Measurements from ENCODE around the gene HYAL2. TPM values are rescaled to one million over a fixed set of nuclear protein-coding genes. Genes with fewer than 3 reads are reported as not detected.

Gene HYAL2
- total RNA-seq, 1 experiment from 2014 or later: 12.6 TPM

DNA sequence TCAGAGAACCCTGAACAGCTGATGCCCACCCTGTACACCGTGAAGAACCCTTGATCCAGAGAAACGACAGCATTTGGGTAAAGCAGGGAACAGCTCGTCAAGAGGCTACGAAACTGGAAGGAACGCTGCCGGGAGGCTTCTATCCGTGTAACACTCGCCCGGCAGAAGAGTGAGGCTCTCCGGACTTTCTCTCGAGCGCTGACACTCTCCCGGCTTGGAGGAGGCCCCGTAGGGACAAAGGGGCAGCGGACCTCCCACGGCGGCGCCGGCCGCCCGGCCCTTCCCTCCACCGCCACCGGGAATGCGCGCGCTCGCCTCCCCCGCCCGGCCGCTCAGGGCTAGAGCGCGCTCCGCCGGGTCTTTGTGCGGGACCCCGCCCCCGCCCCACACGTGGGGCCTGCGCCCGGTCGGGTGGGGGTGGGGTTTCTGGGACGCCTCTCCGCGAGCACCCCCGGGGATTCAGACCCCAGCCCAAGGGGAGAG is 1.7 kb downstream of the HYAL2 start:
- no TSS peak for BruUV-seq (replicated peaks)
- POLR2A ChIA-PET: interaction anchor here (0.6 to 5.0 kb wide), 6 partner anchors 11 to 29 kb away, joined by 3 to 25 read pairs (median 8); partner anchors contain the start of genes HYAL3, IFRD2 and NAA80
- no peaks in the 10 kb centered on the region for H3K9me3 Mint-ChIP-seq (ENCODE audit: unreplicated experiment)
- intact Hi-C loops (cut with micrococcal nuclease): loop anchor here (1.0 kb wide), 1 partner anchor 22 kb away; the partner anchor contains the start of genes HYAL3 and NAA80
- peaks cover 22% of the 10 kb centered on the region for H3K4me1 Mint-ChIP-seq (ENCODE audit: insufficient read depth, unreplicated experiment)
- peak; percentile 68 for DNase-seq (ENCODE audit: unreplicated experiment)
- peak overlapping the region; percentile 98 for H3K27ac Mint-ChIP-seq (ENCODE audit: low read depth, unreplicated experiment)
- peaks cover 6% of the 10 kb centered on the region for H3K36me3 Mint-ChIP-seq (ENCODE audit: insufficient read depth, unreplicated experiment)
- no peaks in the 10 kb centered on the region for H3K27me3 Mint-ChIP-seq (ENCODE audit: insufficient read depth, unreplicated experiment)
- CTCF ChIA-PET: interaction anchor here (0.6 to 1.3 kb wide), 5 partner anchors 14 to 1179 kb away, joined by 3 to 4 read pairs (median 3); no protein-coding TSS in a partner anchor
- peak overlapping the region; percentile 80 for H3K4me3 Mint-ChIP-seq (ENCODE audit: unreplicated experiment)
- TF ChIP-seq, protein P1, sequence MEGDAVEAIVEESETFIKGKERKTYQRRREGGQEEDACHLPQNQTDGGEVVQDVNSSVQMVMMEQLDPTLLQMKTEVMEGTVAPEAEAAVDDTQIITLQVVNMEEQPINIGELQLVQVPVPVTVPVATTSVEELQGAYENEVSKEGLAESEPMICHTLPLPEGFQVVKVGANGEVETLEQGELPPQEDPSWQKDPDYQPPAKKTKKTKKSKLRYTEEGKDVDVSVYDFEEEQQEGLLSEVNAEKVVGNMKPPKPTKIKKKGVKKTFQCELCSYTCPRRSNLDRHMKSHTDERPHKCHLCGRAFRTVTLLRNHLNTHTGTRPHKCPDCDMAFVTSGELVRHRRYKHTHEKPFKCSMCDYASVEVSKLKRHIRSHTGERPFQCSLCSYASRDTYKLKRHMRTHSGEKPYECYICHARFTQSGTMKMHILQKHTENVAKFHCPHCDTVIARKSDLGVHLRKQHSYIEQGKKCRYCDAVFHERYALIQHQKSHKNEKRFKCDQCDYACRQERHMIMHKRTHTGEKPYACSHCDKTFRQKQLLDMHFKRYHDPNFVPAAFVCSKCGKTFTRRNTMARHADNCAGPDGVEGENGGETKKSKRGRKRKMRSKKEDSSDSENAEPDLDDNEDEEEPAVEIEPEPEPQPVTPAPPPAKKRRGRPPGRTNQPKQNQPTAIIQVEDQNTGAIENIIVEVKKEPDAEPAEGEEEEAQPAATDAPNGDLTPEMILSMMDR (IDR thresholded peaks at IDR 0.05; ENCODE audit: unreplicated experiment): no peak

DNA sequence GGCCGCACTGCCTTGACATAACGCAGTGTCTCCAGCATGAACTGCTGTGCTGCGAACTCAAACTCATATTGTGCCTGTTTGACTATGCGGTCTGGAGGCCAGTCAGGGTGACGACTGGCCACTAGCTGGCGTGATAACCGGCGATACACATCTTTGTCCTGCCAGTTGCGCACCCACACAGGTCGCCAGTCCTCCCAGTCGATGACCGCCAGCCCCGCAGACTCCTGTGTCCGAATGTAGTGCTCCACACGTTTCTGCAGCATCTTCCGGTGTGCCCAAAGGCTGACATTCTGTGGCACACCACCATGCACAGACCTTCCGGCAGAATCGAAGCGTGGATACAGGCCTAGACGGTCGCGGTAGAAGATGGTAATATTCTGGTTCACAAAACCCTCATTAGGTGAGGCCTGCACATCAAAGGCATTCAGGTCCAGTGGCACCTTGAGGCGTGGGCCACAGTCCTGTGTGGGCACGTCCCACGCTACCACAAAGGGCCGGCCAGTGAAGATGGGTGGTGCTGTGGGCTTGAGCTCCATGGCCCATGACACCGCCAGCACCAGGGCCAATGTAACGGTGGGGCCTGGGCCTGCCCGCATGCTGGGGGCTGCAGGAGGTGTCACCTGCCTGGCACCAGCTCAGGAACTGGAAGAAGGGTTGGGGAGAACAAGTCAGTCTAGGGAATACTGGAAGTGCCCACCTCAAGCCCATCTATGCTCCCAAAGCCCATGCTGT is 2.5 kb downstream of the HYAL2 start:
- no peaks in the 10 kb centered on the region for H3K9me3 Mint-ChIP-seq (ENCODE audit: unreplicated experiment)
- peaks cover 22% of the 10 kb centered on the region for H3K4me1 Mint-ChIP-seq (ENCODE audit: insufficient read depth, unreplicated experiment)
- no peaks in the 10 kb centered on the region for H3K27me3 Mint-ChIP-seq (ENCODE audit: insufficient read depth, unreplicated experiment)
- peak overlapping the region; percentile 80 for H3K4me3 Mint-ChIP-seq (ENCODE audit: unreplicated experiment)
- H3K27ac Mint-ChIP-seq (ENCODE audit: low read depth, unreplicated experiment): peak overlapping the region; percentile 98
- peaks cover 6% of the 10 kb centered on the region for H3K36me3 Mint-ChIP-seq (ENCODE audit: insufficient read depth, unreplicated experiment)
- TF ChIP-seq, protein P1 (IDR thresholded peaks at IDR 0.05; ENCODE audit: unreplicated experiment): no peak
- intact Hi-C loops (cut with micrococcal nuclease): no loop called here
- CTCF ChIA-PET: interaction anchor here (0.7 to 1.3 kb wide), 3 partner anchors 11 to 21 kb away, joined by 3 to 4 read pairs (median 3); partner anchors contain the start of genes HYAL3 and NAA80
- DNase-seq (ENCODE audit: unreplicated experiment): no peak
- BruUV-seq (replicated peaks): TSS peak; percentile 23
- POLR2A ChIA-PET: interaction anchor here (0.6 to 5.0 kb wide), 8 partner anchors 9 to 164 kb away, joined by 3 to 25 read pairs (median 4); partner anchors contain the start of genes HYAL3, IFRD2 and NAA80

DNA sequence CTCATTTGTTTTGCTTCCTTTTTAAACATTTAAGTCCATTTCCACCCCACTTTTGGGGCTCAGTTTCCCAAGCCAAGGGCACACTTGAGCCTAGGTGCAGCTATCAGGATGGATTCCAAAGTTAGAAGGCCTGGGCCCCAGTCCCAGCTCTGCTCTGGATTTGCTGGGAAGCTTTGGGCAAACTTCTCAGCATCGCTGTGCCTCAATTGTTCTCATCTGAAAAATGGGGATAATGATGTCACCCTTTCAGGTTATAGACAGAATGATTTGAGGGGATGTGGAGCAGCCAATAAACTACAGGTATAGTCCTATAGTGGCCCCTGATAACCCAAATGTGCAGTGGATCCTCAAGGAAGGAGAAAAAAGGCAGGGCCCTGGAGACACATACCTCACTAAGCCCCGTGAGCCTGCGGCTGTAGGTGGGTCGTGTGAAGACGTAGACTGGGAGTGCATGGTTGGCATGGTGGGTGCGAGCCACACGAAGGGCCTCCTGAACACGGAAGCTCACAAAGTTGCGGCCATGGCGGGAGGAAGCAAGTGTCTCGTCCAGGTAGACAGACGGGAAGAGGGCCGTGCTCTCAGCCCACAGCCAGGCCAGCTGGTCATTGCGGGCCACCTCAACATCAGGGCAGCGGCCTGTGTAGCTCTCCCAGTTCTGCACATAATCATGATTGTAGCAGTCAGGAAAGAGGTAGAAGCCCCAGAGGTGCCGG is 3.2 kb downstream of the HYAL2 start:
- ChIA-PET POLR2A (interaction anchor here (0.6 to 1.6 kb wide), 6 partner anchors 8 to 163 kb away, joined by 3 to 7 read pairs (median 4); partner anchors contain the start of gene IFRD2), CTCF (interaction anchor here (0.7 to 1.3 kb wide), 5 partner anchors 9 to 21 kb away, joined by 3 to 6 read pairs (median 3); partner anchors contain the start of genes HYAL3, NAA80 and TUSC2)
- no peaks in the 10 kb centered on the region for H3K9me3 Mint-ChIP-seq (ENCODE audit: unreplicated experiment)
- peaks cover 6% of the 10 kb centered on the region for H3K36me3 Mint-ChIP-seq (ENCODE audit: insufficient read depth, unreplicated experiment)
- intact Hi-C loops (cut with micrococcal nuclease): no loop called here
- H3K4me1 Mint-ChIP-seq (ENCODE audit: insufficient read depth, unreplicated experiment): peaks cover 22% of the 10 kb centered on the region
- peak overlapping the region; percentile 59 for H3K4me3 Mint-ChIP-seq (ENCODE audit: unreplicated experiment)
- BruUV-seq (replicated peaks): no TSS peak
- DNase-seq (ENCODE audit: unreplicated experiment): no peak
- H3K27me3 Mint-ChIP-seq (ENCODE audit: insufficient read depth, unreplicated experiment): no peaks in the 10 kb centered on the region
- no peak overlapping the region for H3K27ac Mint-ChIP-seq (ENCODE audit: low read depth, unreplicated experiment)
- TF ChIP-seq, protein P1 (IDR thresholded peaks at IDR 0.05; ENCODE audit: unreplicated experiment): no peak
